H9 (cell line): ENCODE results near the gene KAZN. TPM values are rescaled to one million over a fixed set of nuclear protein-coding genes. Genes with fewer than 3 reads are reported as not detected.
A peak's percentile ranks its signal among the peaks of the same experiment; 100 is the strongest.

Experiments
- DNase-seq: peaks from one replicate; pipeline ENCODE4 v3.0.0-alpha.2; 2017
- H2AFZ ChIP-seq: one replicate; pipeline ENCODE4 v1.6.1; 2013; ENCODE audit warnings: mild to moderate bottlenecking, low read length, control low read depth, moderate library complexity
- H2AK5ac ChIP-seq: 2 replicates; pipeline ENCODE4 v1.6.1; 2013; ENCODE audit warnings: low read length, control low read depth, mixed read lengths; ENCODE audit not compliant: insufficient read length
- H2BK120ac ChIP-seq: one replicate; pipeline ENCODE4 v1.6.1; 2013; ENCODE audit warnings: low read depth, mild to moderate bottlenecking, low read length, control low read depth, inconsistent platforms; ENCODE audit not compliant: poor library complexity, severe bottlenecking
- H2BK12ac ChIP-seq: 2 replicates; pipeline ENCODE4 v1.6.1; 2013; ENCODE audit warnings: low read length, control low read depth, mixed read lengths, low read depth; ENCODE audit not compliant: insufficient read length
- H2BK15ac ChIP-seq: 2 replicates; pipeline ENCODE4 v1.6.1; 2013; ENCODE audit warnings: low read depth, low read length, control low read depth
- H2BK20ac ChIP-seq: one replicate; pipeline ENCODE4 v1.6.1; 2013; ENCODE audit warnings: low read depth, mild to moderate bottlenecking, low read length, control low read depth, inconsistent platforms; ENCODE audit not compliant: poor library complexity, severe bottlenecking
- H2BK5ac ChIP-seq: 2 replicates; pipeline ENCODE4 v1.6.1; 2013; ENCODE audit warnings: low read length, control low read depth, mixed read lengths; ENCODE audit not compliant: insufficient read length
- H3K14ac ChIP-seq: 2 replicates; pipeline ENCODE4 v1.6.1; 2013; ENCODE audit warnings: low read length, control low read depth; ENCODE audit not compliant: insufficient read depth
- H3K18ac ChIP-seq: 2 replicates; pipeline ENCODE4 v1.6.1; 2013; ENCODE audit warnings: low read depth, mild to moderate bottlenecking, mixed read lengths, low read length, control low read depth; ENCODE audit not compliant: insufficient read length
- H3K23ac ChIP-seq: 2 replicates; pipeline ENCODE4 v1.6.1; 2013; ENCODE audit warnings: low read length, control low read depth, mixed read lengths, low read depth; ENCODE audit not compliant: insufficient read length
- H3K23me2 ChIP-seq: 2 replicates; pipeline ENCODE4 v1.6.1; 2013; ENCODE audit warnings: low read depth, mild to moderate bottlenecking, mixed read lengths, low read length, control low read depth; ENCODE audit not compliant: insufficient read length, poor library complexity, severe bottlenecking
- H3K27ac ChIP-seq: 2 replicates; pipeline ENCODE4 v1.5.1; 2013; ENCODE audit warnings: low read length, control low read depth, mixed read lengths, low read depth; ENCODE audit not compliant: insufficient read length
- H3K27me3 ChIP-seq: 2 replicates; pipeline ENCODE4 v1.6.1; 2013; ENCODE audit warnings: low read length, control low read depth, inconsistent platforms; ENCODE audit not compliant: insufficient read depth
- H3K4ac ChIP-seq: 2 replicates; pipeline ENCODE4 v1.6.1; 2013; ENCODE audit warnings: low read depth, mild to moderate bottlenecking, control low read depth, inconsistent platforms, low read length, moderate library complexity
- H3K4me1 ChIP-seq: 2 replicates; pipeline ENCODE4 v1.6.1; 2013; ENCODE audit warnings: low read length, control low read depth, inconsistent platforms; ENCODE audit not compliant: insufficient read depth
- H3K4me2 ChIP-seq: 2 replicates; pipeline ENCODE4 v1.6.1; 2013; ENCODE audit warnings: low read length, control low read depth, mixed read lengths; ENCODE audit not compliant: insufficient read length, insufficient read depth
- H3K56ac ChIP-seq: 2 replicates; pipeline ENCODE4 v1.6.1; 2013; ENCODE audit warnings: low read depth, mild to moderate bottlenecking, mixed read lengths, low read length, control low read depth; ENCODE audit not compliant: insufficient read length
- H3K79me1 ChIP-seq: 2 replicates; pipeline ENCODE4 v1.6.1; 2013; ENCODE audit warnings: low read depth, mild to moderate bottlenecking, moderate library complexity, low read length, control low read depth, inconsistent platforms; ENCODE audit not compliant: insufficient read depth, poor library complexity, severe bottlenecking
- H3K79me2 ChIP-seq: 2 replicates; pipeline ENCODE4 v1.6.1; 2013; ENCODE audit warnings: low read length, control low read depth, inconsistent platforms; ENCODE audit not compliant: insufficient read depth
- H3K9ac ChIP-seq: 2 replicates; pipeline ENCODE4 v1.6.1; 2013; ENCODE audit warnings: low read length, control low read depth, mixed read lengths; ENCODE audit not compliant: insufficient read length; ENCODE audit errors: extremely low read depth
- H3K9me3 ChIP-seq: one replicate; pipeline ENCODE4 v1.6.1; 2013; ENCODE audit warnings: low read depth, low read length, inconsistent platforms; ENCODE audit not compliant: control insufficient read depth
- H3T11ph ChIP-seq: one replicate; pipeline ENCODE4 v1.6.1; 2013; ENCODE audit warnings: mild to moderate bottlenecking, low read length, control low read depth, inconsistent platforms
- H4K20me1 ChIP-seq: one replicate; pipeline ENCODE4 v1.6.1; 2013; ENCODE audit not compliant: control insufficient read depth, insufficient read length, insufficient read depth
- H4K5ac ChIP-seq: 2 replicates; pipeline ENCODE4 v1.6.1; 2013; ENCODE audit warnings: low read depth, mild to moderate bottlenecking, mixed read lengths, low read length, control low read depth; ENCODE audit not compliant: insufficient read length
- H4K8ac ChIP-seq: replicated peaks from 2 replicates; pipeline ENCODE4 v1.6.1; 2013; ENCODE audit warnings: low read length, control low read depth, mixed read lengths, low read depth; ENCODE audit not compliant: insufficient read length
- H4K91ac ChIP-seq: 2 replicates; pipeline ENCODE4 v1.6.1; 2013; ENCODE audit warnings: low read depth, mild to moderate bottlenecking, moderate library complexity, mixed read lengths, low read length, control low read depth; ENCODE audit not compliant: insufficient read length
- H3K27ac Mint-ChIP-seq, 3 experiments: 2 replicates in 2 of 3; 3 replicates in 1 of 3; pipeline ENCODE4 v1.8.0; 2020 to 2021; ENCODE audit warnings: mixed read lengths in 3 of 3, mild to moderate bottlenecking in 1 of 3, moderate library complexity in 1 of 3
- H3K27me3 Mint-ChIP-seq: 2 replicates; pipeline ENCODE4 v1.8.0; 2021; ENCODE audit warnings: low read depth, mild to moderate bottlenecking, moderate library complexity, mixed read lengths
- H3K36me3 Mint-ChIP-seq, 3 experiments: 2 replicates in 2 of 3; 3 replicates in 1 of 3; pipeline ENCODE4 v1.8.0; 2020 to 2021; ENCODE audit warnings: low read depth in 3 of 3, mixed read lengths in 3 of 3; ENCODE audit not compliant: insufficient read depth in 1 of 3
- H3K4me1 Mint-ChIP-seq, 2 experiments: 2 replicates each; pipeline ENCODE4 v1.8.0; 2020; ENCODE audit warnings: mixed read lengths in 2 of 2
- H3K4me3 Mint-ChIP-seq, 2 experiments: 2 replicates in 1 of 2; 3 replicates in 1 of 2; pipeline ENCODE4 v1.8.0; 2020 to 2021; ENCODE audit warnings: mild to moderate bottlenecking in 2 of 2, mixed read lengths in 2 of 2, moderate library complexity in 1 of 2
- H3K9me3 Mint-ChIP-seq, 2 experiments: 2 replicates in 1 of 2; 3 replicates in 1 of 2; pipeline ENCODE4 v1.8.0; 2020; ENCODE audit warnings: mild to moderate bottlenecking in 2 of 2, mixed read lengths in 2 of 2, moderate library complexity in 1 of 2
- CTCF ChIP-seq: fragments of 200-600 bp; sonication (generic); conservative IDR thresholded peaks from 3 replicates; pipeline ENCODE4 v1.8.0; 2021; ENCODE audit warnings: antibody characterized with exemption, mild to moderate bottlenecking
- whole genome bisulfite sequencing: extraction: QIAGEN DNeasy Blood & Tissue Kit; methylation state at CpG from one replicate; pipeline ENCODE4 v1.1.7; 2013; ENCODE audit warnings: missing lambda C conversion rate, low lambda C conversion rate, mixed read lengths; ENCODE audit not compliant: insufficient read length; ENCODE audit errors: extremely low coverage; 5-methylcytosine and 5-hydroxymethylcytosine counted together
- total RNA-seq: library from RNA; stranded (reverse); gene quantifications from 2 replicates; pipeline ENCODE4 v1.2.1, GENCODE V29; 2021

KAZN gene
- total RNA-seq, 1 experiment from 2014 or later: 7.6 TPM

- no peak overlapping the region for H3K4me3 Mint-ChIP-seq
- Histone ChIP-seq H2BK120ac (no peak overlapping the region), H3K4me1 (no peaks in the 10 kb centered on the region), H3K79me2 (no peaks in the 10 kb centered on the region), H3K14ac (no peak overlapping the region; the same call in 1 of the 2 replicates), H2BK15ac (no peak overlapping the region), H4K20me1 (no peaks in the 10 kb centered on the region), H4K8ac (no peak overlapping the region), H3K79me1 (no peaks in the 10 kb centered on the region), H2BK5ac (no peak overlapping the region), H2AFZ (no peak overlapping the region), H2BK20ac (no peak overlapping the region), H3K9me3 (no peaks in the 10 kb centered on the region), H3K4me2 (no peak overlapping the region), H3K27ac (no peak overlapping the region), H3K23ac (no peak overlapping the region), H3K23me2 (no peaks in the 10 kb centered on the region), H3K4ac (no peak overlapping the region), H4K91ac (no peak overlapping the region), H3T11ph (no peak overlapping the region), H3K18ac (no peak overlapping the region), H4K5ac (no peak overlapping the region), H3K9ac (no peak overlapping the region), H3K56ac (no peak overlapping the region), H2BK12ac (no peak overlapping the region), H2AK5ac (no peak overlapping the region), H3K27me3 (no peaks in the 10 kb centered on the region)
- H3K36me3 Mint-ChIP-seq: no peaks in the 10 kb centered on the region
- H3K4me1 Mint-ChIP-seq: peaks cover 28 to 58% of the 10 kb centered on the region in 2 experiments
- H3K27me3 Mint-ChIP-seq: peaks cover 3% of the 10 kb centered on the region
- TF ChIP-seq CTCF: no peak
- peak overlapping the region in 1 of 3 experiments; percentile 8; a peak in 1 of 7 replicates for H3K27ac Mint-ChIP-seq
- no peak for DNase-seq
- no CpG with 5 or more reads among the region's 9 CpGs for WGBS
- no peaks in the 10 kb centered on the region for H3K9me3 Mint-ChIP-seq
These were observed 343.4 kb downstream of the KAZN start for GRCh38 chr1:14941864-14942263.
